HG02970 (cell line): Measurements from ENCODE around the gene BCL11B.

Experiments used
- ATAC-seq: cut with Tn5 transposase; IDR thresholded peaks from one replicate; pipeline ENCODE4 v1.9.1; 2021; ENCODE audit warnings: mild to moderate bottlenecking, moderate library complexity, moderate number of reproducible peaks; ENCODE audit not compliant: unreplicated experiment, low FRiP score

BCL11B gene

GRCh38 chr14:99242238-99242637, 29.8 kb downstream of the BCL11B start:
- no peak for ATAC-seq

- no peak for ATAC-seq
Observed at GRCh38 chr14:99241325-99242010, 30.5 kb downstream of the BCL11B start.

GRCh38 chr14:99240627-99241324, 31.2 kb downstream of the BCL11B start:
- ATAC-seq = no peak

GRCh38 chr14:99239661-99240092, 32.3 kb downstream of the BCL11B start:
- no peak for ATAC-seq

- no peak for ATAC-seq
Observed at GRCh38 chr14:99238216-99238615, 33.8 kb downstream of the BCL11B start.

GRCh38 chr14:99237288-99237687, 34.7 kb downstream of the BCL11B start:
- ATAC-seq = no peak

- no peak for ATAC-seq
Observed at GRCh38 chr14:99236386-99237138, 35.4 kb downstream of the BCL11B start.

- no peak for ATAC-seq
Observed at GRCh38 chr14:99235582-99236320, 36.2 kb downstream of the BCL11B start.

- no peak for ATAC-seq
Observed at GRCh38 chr14:99234961-99235571, 36.9 kb downstream of the BCL11B start.

- no peak for ATAC-seq
Observed at GRCh38 chr14:99234355-99234754, 37.6 kb downstream of the BCL11B start.

GRCh38 chr14:99233222-99234035, 38.6 kb downstream of the BCL11B start:
- no peak for ATAC-seq

GRCh38 chr14:99232714-99233214, 39.2 kb downstream of the BCL11B start:
- ATAC-seq = no peak

- no peak for ATAC-seq
Observed at GRCh38 chr14:99231850-99232713, 39.9 kb downstream of the BCL11B start.

- no peak for ATAC-seq
Observed at GRCh38 chr14:99231161-99231849, 40.7 kb downstream of the BCL11B start.

- ATAC-seq = no peak
Observed at GRCh38 chr14:99230208-99231151, 41.5 kb downstream of the BCL11B start.

GRCh38 chr14:99229654-99230207, 42.3 kb downstream of the BCL11B start:
- no peak for ATAC-seq
